ENCODE results near the gene B3GAT2.

DNA sequence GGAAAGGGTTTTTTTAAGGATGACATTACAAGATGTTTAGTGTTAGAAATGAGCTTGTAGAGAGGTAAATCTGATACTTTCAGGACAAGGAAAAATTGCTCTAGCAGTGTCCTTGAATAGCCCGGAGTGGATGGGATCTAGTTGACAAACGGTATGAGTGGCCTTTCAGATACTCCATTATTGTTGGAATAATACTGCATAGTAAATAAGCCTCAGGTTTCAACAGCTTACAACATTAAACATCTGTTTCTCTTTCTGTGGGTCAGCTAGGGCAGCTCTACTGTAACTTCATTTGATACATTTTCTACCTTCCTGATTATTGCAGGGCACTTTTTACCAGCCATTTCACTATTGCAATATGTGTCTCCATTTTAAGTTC is 118.0 kb downstream of the B3GAT2 start:
- TF ChIP-seq, protein P1, sequence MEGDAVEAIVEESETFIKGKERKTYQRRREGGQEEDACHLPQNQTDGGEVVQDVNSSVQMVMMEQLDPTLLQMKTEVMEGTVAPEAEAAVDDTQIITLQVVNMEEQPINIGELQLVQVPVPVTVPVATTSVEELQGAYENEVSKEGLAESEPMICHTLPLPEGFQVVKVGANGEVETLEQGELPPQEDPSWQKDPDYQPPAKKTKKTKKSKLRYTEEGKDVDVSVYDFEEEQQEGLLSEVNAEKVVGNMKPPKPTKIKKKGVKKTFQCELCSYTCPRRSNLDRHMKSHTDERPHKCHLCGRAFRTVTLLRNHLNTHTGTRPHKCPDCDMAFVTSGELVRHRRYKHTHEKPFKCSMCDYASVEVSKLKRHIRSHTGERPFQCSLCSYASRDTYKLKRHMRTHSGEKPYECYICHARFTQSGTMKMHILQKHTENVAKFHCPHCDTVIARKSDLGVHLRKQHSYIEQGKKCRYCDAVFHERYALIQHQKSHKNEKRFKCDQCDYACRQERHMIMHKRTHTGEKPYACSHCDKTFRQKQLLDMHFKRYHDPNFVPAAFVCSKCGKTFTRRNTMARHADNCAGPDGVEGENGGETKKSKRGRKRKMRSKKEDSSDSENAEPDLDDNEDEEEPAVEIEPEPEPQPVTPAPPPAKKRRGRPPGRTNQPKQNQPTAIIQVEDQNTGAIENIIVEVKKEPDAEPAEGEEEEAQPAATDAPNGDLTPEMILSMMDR (IDR thresholded peaks at IDR 0.05 in 4 of 5, conservative IDR thresholded peaks at IDR 0.05 in 1 of 5) = no peak
- no peak for TF ChIP-seq POLR2A (IDR thresholded peaks at IDR 0.05)
